ENCODE data around the gene MCCC2.

Gene MCCC2

GRCh38 chr5:71700803-71701202, 113.7 kb downstream of the MCCC2 start:
- no peak for TF ChIP-seq YY1 (IDR thresholded peaks at IDR 0.05; ENCODE audit: low read depth)
- TF ChIP-seq USF1 (IDR thresholded peaks at IDR 0.05): no peak
- TF ChIP-seq MAX (IDR thresholded peaks at IDR 0.05): no peak
- no peak for TF ChIP-seq TCF12 (IDR thresholded peaks at IDR 0.05; ENCODE audit: low read depth)
- no peak for TF ChIP-seq ZBTB7A (IDR thresholded peaks at IDR 0.05; ENCODE audit: low read depth)
- no peak for TF ChIP-seq TEAD4 (IDR thresholded peaks at IDR 0.05)
- no peak for TF ChIP-seq CEBPB (IDR thresholded peaks at IDR 0.05)
- no peak for TF ChIP-seq REST (IDR thresholded peaks at IDR 0.05; ENCODE audit: low read depth)
- TF ChIP-seq EP300 (IDR thresholded peaks at IDR 0.05; ENCODE audit: borderline replicate concordance): no peak

- TF ChIP-seq TAF1 (IDR thresholded peaks at IDR 0.05; ENCODE audit: low read depth) (no peak), TEAD4 (IDR thresholded peaks at IDR 0.05) (no peak), EP300 (IDR thresholded peaks at IDR 0.05; ENCODE audit: borderline replicate concordance) (no peak), NFIC (IDR thresholded peaks at IDR 0.05) (no peak), FOXM1 (IDR thresholded peaks at IDR 0.05; ENCODE audit: borderline replicate concordance, low read depth) (no peak), CEBPB (IDR thresholded peaks at IDR 0.05) (no peak), RAD21 (IDR thresholded peaks at IDR 0.05; ENCODE audit: low read depth) (no peak), EGR1 (IDR thresholded peaks at IDR 0.05) (no peak), YY1 (IDR thresholded peaks at IDR 0.05; ENCODE audit: low read depth) (no peak)
Measured at GRCh38 chr5:71701407-71701806, 114.3 kb downstream of the MCCC2 start.

GRCh38 chr5:71703941-71704340, 116.8 kb downstream of the MCCC2 start:
- TF ChIP-seq EP300 (IDR thresholded peaks at IDR 0.05; ENCODE audit: borderline replicate concordance) (no peak), TCF12 (IDR thresholded peaks at IDR 0.05; ENCODE audit: low read depth) (no peak), NFIC (IDR thresholded peaks at IDR 0.05) (no peak)

DNA sequence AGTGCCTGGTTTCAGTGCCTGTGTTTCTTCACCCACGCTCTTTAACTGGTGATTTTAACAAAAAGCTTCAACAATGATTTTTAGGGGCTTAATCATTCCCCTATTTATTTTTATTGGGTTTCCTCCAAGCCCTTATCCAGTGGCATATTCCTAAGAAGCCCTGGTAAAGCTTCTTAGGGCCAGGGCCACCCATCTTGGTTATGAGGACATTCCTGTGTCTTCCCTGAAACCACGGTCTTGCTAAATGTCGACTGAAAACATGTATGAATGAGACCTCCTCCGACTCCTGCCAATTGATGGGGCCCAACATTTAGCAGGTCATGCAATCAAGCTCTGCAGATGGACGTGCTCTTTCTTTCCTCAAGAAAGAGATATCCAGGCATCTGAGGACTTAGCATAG, 118.3 kb downstream of the MCCC2 start:
- TF ChIP-seq MAX (IDR thresholded peaks at IDR 0.05): no peak
- TF ChIP-seq EP300 (IDR thresholded peaks at IDR 0.05; ENCODE audit: borderline replicate concordance): no peak
- TF ChIP-seq USF1 (IDR thresholded peaks at IDR 0.05): no peak
- no peak for TF ChIP-seq CEBPB (IDR thresholded peaks at IDR 0.05)
- TF ChIP-seq TCF12 (IDR thresholded peaks at IDR 0.05; ENCODE audit: low read depth): no peak
- no peak for TF ChIP-seq NFIC (IDR thresholded peaks at IDR 0.05)
- no peak for TF ChIP-seq ZBTB7A (IDR thresholded peaks at IDR 0.05; ENCODE audit: low read depth)
- no peak for TF ChIP-seq EGR1 (IDR thresholded peaks at IDR 0.05)
- TF ChIP-seq REST (IDR thresholded peaks at IDR 0.05; ENCODE audit: low read depth): no peak
- TF ChIP-seq FOXM1 (IDR thresholded peaks at IDR 0.05; ENCODE audit: borderline replicate concordance, low read depth): no peak
- no peak for TF ChIP-seq TAF1 (IDR thresholded peaks at IDR 0.05; ENCODE audit: low read depth)
- TF ChIP-seq CREB1 (IDR thresholded peaks at IDR 0.05; ENCODE audit: low read depth): no peak
- TF ChIP-seq RAD21 (IDR thresholded peaks at IDR 0.05; ENCODE audit: low read depth): no peak
- no peak for TF ChIP-seq YY1 (IDR thresholded peaks at IDR 0.05; ENCODE audit: low read depth)
- no peak for TF ChIP-seq TEAD4 (IDR thresholded peaks at IDR 0.05)

DNA sequence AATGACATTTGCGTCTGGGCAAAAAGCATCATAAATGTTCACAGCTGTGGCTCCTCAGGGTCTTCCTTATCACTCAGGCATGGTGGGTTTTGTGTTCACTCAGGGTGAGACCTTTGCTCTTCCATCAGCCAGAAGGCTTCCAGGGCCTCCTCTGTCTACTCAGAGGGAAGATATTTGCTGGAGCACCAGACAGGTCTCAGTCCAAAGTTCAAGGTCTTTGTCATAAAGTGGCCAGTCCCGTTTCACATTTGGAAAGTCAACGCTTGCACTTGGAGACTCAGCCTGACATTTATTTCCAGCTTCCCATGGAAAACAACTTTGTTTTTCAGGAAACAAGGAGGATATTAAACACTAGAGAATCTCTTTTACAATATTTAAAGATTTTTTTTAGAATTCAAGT, 119.8 kb downstream of the MCCC2 start:
- no peak for TF ChIP-seq REST (IDR thresholded peaks at IDR 0.05; ENCODE audit: low read depth)
- TF ChIP-seq EP300 (IDR thresholded peaks at IDR 0.05; ENCODE audit: borderline replicate concordance): no peak
